ENCODE measurements around the gene RAB11FIP3.

Gene RAB11FIP3

GRCh38 chr16:397135-397661, 28.3 kb upstream of the RAB11FIP3 start, which contains the start of gene NME4:
Gene NME4, plus strand, starts transcription at chr16:397199. Its CDS starts 24 bp downstream, at chr16:397223.
- peak within 1 kb of the TSS; percentile 78 for H3K4me3 ChIP-seq (ENCODE audit: low read depth, low read length)
- TF ChIP-seq, protein P1, sequence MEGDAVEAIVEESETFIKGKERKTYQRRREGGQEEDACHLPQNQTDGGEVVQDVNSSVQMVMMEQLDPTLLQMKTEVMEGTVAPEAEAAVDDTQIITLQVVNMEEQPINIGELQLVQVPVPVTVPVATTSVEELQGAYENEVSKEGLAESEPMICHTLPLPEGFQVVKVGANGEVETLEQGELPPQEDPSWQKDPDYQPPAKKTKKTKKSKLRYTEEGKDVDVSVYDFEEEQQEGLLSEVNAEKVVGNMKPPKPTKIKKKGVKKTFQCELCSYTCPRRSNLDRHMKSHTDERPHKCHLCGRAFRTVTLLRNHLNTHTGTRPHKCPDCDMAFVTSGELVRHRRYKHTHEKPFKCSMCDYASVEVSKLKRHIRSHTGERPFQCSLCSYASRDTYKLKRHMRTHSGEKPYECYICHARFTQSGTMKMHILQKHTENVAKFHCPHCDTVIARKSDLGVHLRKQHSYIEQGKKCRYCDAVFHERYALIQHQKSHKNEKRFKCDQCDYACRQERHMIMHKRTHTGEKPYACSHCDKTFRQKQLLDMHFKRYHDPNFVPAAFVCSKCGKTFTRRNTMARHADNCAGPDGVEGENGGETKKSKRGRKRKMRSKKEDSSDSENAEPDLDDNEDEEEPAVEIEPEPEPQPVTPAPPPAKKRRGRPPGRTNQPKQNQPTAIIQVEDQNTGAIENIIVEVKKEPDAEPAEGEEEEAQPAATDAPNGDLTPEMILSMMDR (IDR thresholded peaks at IDR 0.05; ENCODE audit: borderline replicate concordance, insufficient read depth, low read depth, low read length), result no peak

GRCh38 chr16:397736-398332, 27.6 kb upstream of the RAB11FIP3 start:
- peak overlapping the region; percentile 16 for H3K4me3 ChIP-seq (ENCODE audit: low read depth, low read length)
- TF ChIP-seq, protein P1 (IDR thresholded peaks at IDR 0.05; ENCODE audit: borderline replicate concordance, insufficient read depth, low read depth, low read length), result peak; percentile 40; the same call in 1 of the 2 replicates

DNA sequence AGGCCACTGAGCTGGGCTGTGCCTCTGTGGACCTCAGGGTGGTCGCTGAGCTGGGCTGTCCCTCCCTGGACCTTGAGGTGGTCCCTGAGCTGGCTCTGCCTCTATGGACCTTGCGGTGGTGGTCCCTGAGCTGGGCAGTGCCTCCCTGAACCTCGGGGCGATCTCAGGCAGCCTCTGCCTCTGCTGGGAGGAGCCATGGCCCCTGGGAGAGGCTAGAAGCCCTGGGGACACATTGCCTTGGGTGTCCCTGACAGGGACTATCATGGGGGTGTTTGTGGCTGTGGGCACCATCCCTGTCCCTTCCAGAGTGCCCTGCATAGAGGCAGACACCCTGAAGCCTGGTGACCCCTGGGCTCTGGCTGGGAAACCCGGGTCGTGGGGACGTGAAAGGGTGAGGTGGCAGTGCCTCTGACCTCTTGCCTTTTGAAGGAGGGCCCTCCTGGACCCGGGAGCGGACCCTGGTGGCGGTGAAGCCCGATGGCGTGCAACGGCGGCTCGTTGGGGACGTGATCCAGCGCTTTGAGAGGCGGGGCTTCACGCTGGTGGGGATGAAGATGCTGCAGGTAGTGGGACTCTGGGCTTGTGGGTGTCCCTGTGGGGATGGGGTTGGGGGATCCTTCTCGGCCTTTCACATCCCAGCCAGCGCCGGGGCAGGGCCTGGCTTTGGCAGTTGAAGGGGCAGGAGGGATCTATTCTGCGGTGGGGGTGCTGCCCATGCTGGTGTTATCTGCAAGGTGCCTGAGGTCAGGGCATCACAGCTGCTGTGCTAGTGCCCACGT, 26.7 kb upstream of the RAB11FIP3 start:
- no peak overlapping the region for H3K4me3 ChIP-seq (ENCODE audit: low read depth, low read length)
- TF ChIP-seq, protein P1 (IDR thresholded peaks at IDR 0.05; ENCODE audit: borderline replicate concordance, insufficient read depth, low read depth, low read length), result no peak

DNA sequence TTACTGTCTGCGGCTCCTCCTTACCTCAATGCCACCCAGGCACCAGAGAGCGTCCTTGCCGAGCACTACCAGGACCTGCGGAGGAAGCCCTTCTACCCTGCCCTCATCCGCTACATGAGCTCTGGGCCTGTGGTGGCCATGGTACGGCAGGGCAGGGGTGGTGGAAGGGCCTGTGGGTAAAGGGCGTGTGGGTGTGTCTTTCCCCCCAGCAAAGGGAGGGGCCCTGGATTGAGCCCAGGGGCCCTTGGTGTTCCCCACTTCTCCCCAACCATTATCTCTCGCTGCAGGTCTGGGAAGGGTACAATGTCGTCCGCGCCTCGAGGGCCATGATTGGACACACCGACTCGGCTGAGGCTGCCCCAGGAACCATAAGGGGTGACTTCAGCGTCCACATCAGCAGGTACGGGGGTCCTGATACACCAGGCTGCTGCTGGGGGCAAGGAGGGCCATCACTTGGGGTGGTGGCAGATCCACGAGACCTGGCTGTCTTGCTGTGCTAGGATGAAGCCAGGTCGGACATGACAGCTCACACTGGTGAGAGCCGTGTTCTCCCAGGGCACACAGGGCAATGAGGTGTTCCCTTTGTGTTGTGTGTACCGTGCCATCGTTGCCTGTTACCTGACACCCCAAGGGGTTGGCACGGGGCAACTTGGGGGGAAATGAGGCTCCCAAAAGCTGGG, 26.0 kb upstream of the RAB11FIP3 start:
- no peak overlapping the region for H3K4me3 ChIP-seq (ENCODE audit: low read depth, low read length)
- TF ChIP-seq, protein P1 (IDR thresholded peaks at IDR 0.05; ENCODE audit: borderline replicate concordance, insufficient read depth, low read depth, low read length), result no peak

DNA sequence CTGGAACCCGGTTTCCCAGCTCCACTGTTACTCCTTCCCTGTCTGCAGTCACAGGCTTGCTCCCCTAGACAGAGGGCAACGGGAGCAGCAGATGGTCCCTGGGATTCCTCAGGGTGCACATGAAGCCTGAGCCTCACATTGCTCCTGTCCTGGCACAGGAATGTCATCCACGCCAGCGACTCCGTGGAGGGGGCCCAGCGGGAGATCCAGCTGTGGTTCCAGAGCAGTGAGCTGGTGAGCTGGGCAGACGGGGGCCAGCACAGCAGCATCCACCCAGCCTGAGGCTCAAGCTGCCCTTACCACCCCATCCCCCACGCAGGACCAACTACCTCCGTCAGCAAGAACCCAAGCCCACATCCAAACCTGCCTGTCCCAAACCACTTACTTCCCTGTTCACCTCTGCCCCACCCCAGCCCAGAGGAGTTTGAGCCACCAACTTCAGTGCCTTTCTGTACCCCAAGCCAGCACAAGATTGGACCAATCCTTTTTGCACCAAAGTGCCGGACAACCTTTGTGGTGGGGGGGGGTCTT, 25.3 kb upstream of the RAB11FIP3 start:
- H3K4me3 ChIP-seq (ENCODE audit: low read depth, low read length), result peak overlapping the region; percentile 98
- TF ChIP-seq, protein P1 (IDR thresholded peaks at IDR 0.05; ENCODE audit: borderline replicate concordance, insufficient read depth, low read depth, low read length), result no peak

DNA sequence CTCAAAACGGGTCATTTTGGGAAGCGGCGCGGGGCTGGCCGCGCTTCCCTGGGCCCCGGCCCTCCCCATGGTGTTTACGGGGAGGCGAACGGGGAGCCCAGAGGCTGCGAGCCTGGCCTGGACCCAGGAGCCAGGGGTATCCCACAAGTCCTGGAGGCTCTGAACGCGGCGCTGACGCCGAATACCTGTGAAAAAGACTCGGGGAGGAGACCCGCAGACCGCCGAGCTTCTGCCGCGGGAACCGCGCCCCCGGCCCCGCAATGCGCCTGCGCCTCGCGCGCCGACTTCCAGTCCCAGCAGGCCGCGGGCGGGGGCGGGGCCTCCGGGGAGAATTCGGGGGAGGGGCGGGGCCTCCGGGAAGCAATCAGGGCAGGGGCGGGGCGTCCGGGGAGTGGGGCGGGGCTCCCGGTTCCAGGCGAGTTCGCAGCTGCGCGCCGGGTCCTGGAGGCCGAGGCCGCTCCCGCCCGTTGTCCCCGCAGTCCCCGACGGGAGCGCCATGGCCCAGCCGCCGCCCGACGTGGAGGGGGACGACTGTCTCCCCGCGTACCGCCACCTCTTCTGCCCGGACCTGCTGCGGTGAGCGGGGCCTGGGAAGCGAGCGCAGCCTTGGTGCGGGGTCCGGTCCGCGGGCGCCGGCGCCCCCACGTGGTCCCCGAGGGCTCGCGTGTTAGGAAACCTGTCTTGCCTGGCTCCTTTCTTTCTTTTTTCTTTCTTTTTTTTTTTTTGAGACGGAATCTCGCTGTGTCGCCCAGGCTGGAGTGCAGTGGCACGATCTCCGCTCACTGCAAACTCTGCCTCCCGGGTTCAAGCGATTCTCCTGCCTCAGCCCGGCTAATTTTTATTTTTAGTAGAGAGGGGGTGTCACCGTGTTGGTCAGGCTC, 23.7 kb upstream of the RAB11FIP3 start, which contains the start of gene DECR2:
Gene DECR2 (plus strand): TSS at position 418 of the 881 bp plus-strand sequence. CDS start 79 bp downstream, at position 497.
- TF ChIP-seq, protein P1 (IDR thresholded peaks at IDR 0.05; ENCODE audit: borderline replicate concordance, insufficient read depth, low read depth, low read length), result peak; percentile 68
- H3K4me3 ChIP-seq (ENCODE audit: low read depth, low read length), result peak within 1 kb of the TSS; percentile 98
